ENCODE data around the gene MAP2K6. TPM values are rescaled to one million over a fixed set of nuclear protein-coding genes. Genes with fewer than 3 reads are reported as not detected.

Gene MAP2K6
- total RNA-seq, 4 donors from 2014 or later, result 3.6 to 5.6 (median 4.4) TPM

GRCh38 chr17:69460963-69461922, 46.7 kb downstream of the MAP2K6 start:
- TF ChIP-seq POLR2A (IDR thresholded peaks at IDR 0.05) (no peak), CTCF (IDR thresholded peaks at IDR 0.05) (no peak)
- DNase-seq, result no peak
- H3K4me1 ChIP-seq, result no peaks in the 10 kb centered on the region

DNA sequence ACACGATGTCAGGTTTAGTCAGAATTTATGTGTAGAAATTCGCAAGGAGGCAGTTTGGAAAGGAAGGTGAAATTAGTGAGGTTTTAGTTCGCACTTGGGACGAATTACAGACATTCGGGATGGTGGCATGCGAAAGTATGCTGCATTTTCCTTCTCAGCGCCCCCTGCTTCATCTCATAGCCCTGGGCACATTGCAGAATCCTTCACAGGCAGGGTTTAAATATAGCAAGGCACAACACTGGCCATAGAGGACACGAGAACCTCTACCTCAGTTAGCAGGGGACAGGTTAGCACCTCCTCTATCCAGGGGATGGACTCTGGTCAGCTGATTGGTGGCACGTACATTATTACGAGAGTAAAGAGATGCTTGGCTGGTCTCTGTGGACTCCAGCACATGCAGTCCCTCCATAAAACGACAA, 47.5 kb downstream of the MAP2K6 start:
- no peak overlapping the region for H3K27ac ChIP-seq
- no peak for TF ChIP-seq CTCF (IDR thresholded peaks at IDR 0.05)
- TF ChIP-seq POLR2A (IDR thresholded peaks at IDR 0.05), result no peak
- H3K36me3 ChIP-seq, result no peaks in the 10 kb centered on the region
- WGBS, 2 donors, result 86 to 90% methylated on average over 11 of the region's 11 CpGs
- H3K9me3 ChIP-seq, result no peaks in the 10 kb centered on the region
- intact Hi-C loops (cut with DNase I), result no loop called here
- H3K4me3 ChIP-seq (replicated peaks in 1 of 3), result no peak overlapping the region
- no peaks in the 10 kb centered on the region for H3K27me3 ChIP-seq
- H3K4me1 ChIP-seq, result no peaks in the 10 kb centered on the region
- no peak for DNase-seq

More at GRCh38 chr17:69460963-69461922, 46.7 kb downstream of the MAP2K6 start:
- 76 to 79% methylated on average over 12 of the region's 12 CpGs for WGBS, 2 donors
- no peaks in the 10 kb centered on the region for H3K27me3 ChIP-seq
- H3K27ac ChIP-seq, result no peak overlapping the region
- no peak overlapping the region for H3K4me3 ChIP-seq (replicated peaks in 1 of 3)
- intact Hi-C loops (cut with DNase I), result no loop called here
- no peaks in the 10 kb centered on the region for H3K9me3 ChIP-seq
- no peaks in the 10 kb centered on the region for H3K36me3 ChIP-seq

DNA sequence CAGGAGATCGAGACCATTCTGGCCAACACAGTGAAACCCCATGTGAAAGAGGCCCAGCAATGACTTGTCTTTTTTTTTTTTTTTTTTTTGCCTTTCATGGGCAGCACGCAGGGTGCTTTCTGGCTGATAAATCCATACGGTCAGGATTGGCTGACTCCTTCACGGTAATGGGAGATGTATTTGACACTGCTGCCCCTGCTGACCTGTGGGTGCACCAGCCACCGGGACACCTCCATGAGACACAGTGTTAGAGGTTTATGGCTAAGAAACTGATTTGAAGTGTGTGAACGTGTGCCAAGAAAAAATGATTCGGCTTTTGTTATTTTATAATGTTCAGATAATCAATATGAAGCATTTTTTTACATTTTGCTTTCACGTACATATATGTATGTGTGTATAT, 48.4 kb downstream of the MAP2K6 start:
- DNase-seq, result no peak
- H3K4me3 ChIP-seq (replicated peaks in 1 of 3), result no peak overlapping the region
- H3K4me1 ChIP-seq, result no peaks in the 10 kb centered on the region
- 95 to 97% methylated on average over 8 of the region's 8 CpGs for WGBS, 2 donors
- intact Hi-C loops (cut with DNase I), result no loop called here
- no peaks in the 10 kb centered on the region for H3K27me3 ChIP-seq
- no peaks in the 10 kb centered on the region for H3K9me3 ChIP-seq
- H3K27ac ChIP-seq, result no peak overlapping the region
- TF ChIP-seq POLR2A (IDR thresholded peaks at IDR 0.05) (no peak), CTCF (IDR thresholded peaks at IDR 0.05) (no peak)
- no peaks in the 10 kb centered on the region for H3K36me3 ChIP-seq

- Histone ChIP-seq H3K9me3 (no peaks in the 10 kb centered on the region), H3K27ac (no peak overlapping the region), H3K4me3 (replicated peaks in 1 of 3) (no peak overlapping the region), H3K36me3 (no peaks in the 10 kb centered on the region), H3K4me1 (no peaks in the 10 kb centered on the region), H3K27me3 (no peaks in the 10 kb centered on the region)
- intact Hi-C loops (cut with DNase I), result no loop called here
- DNase-seq, result no peak
- no peak for TF ChIP-seq CTCF (IDR thresholded peaks at IDR 0.05)
- TF ChIP-seq POLR2A (IDR thresholded peaks at IDR 0.05), result no peak
- 58 to 69% methylated on average over 6 of the region's 6 CpGs for WGBS, 2 donors
Measured at GRCh38 chr17:69466451-69466850, 52.0 kb downstream of the MAP2K6 start.
